PC-9 (cell line): Measurements from ENCODE around the gene SHC1. TPM values are rescaled to one million over a fixed set of nuclear protein-coding genes. Genes with fewer than 3 reads are reported as not detected.
A peak's percentile ranks its signal among the peaks of the same experiment; 100 is the strongest.

Source experiments
- Bru-seq: library from RNA; stranded (reverse); fragments of 400-500 nt; gene quantifications from one replicate; lab custom pipeline; 2021; lab: Mats Ljungman, UMichigan
- BruChase-seq, 2 experiments: library from RNA; stranded (reverse); fragments of 400-500 nt; gene quantifications; one replicate each; lab custom pipeline; 2021; lab: Mats Ljungman, UMichigan
- BruUV-seq: library from RNA; stranded (reverse); fragments of 400-500 nt; replicated peaks from 2 replicates; lab custom pipeline; 2021; lab: Mats Ljungman, UMichigan
- CTCF ChIA-PET: fragments of 300-600 bp; sonication (Branson Sonifier 250); formaldehyde crosslinking; loops from one replicate; lab custom pipeline; 2022; ENCODE audit warnings: antibody characterized with exemption; lab: Charles Lee
- POLR2A ChIA-PET: fragments of 300-600 bp; sonication (Branson Sonifier 250); formaldehyde crosslinking; loops from one replicate; lab custom pipeline; 2022; ENCODE audit warnings: antibody characterized with exemption; ENCODE audit not compliant: unreplicated experiment; lab: Charles Lee
- DNase-seq, 2 experiments: peaks; one replicate each; pipeline versions ENCODE4 v3.0.0 to v3.0.0-alpha.2; 2015 to 2022; ENCODE audit warnings: mixed read lengths in 1 of 2
- H2AFZ ChIP-seq: fragments of 200-600 bp; sonication (generic); 2 replicates; pipeline ENCODE4 v1.8.1; 2017; ENCODE audit warnings: antibody characterized with exemption
- H3F3A ChIP-seq: fragments of 200-600 bp; sonication (generic); 2 replicates; pipeline ENCODE4 v1.8.1; 2017; ENCODE audit warnings: antibody characterized with exemption, mild to moderate bottlenecking, low read depth; ENCODE audit not compliant: insufficient read depth
- H3K27ac ChIP-seq: fragments of 200-600 bp; sonication (generic); 2 replicates; pipeline ENCODE4 v1.6.1; 2016; ENCODE audit warnings: mixed run types
- H3K27me3 ChIP-seq: fragments of 200-600 bp; sonication (generic); 2 replicates; pipeline ENCODE4 v1.6.1; 2016; ENCODE audit warnings: low read depth, mixed run types; ENCODE audit not compliant: insufficient read depth
- H3K36me3 ChIP-seq: fragments of 200-600 bp; sonication (generic); 2 replicates; pipeline ENCODE4 v1.6.1; 2016; ENCODE audit warnings: low read depth, mixed run types
- H3K4me1 ChIP-seq: fragments of 200-600 bp; sonication (generic); replicated peaks from 2 replicates; pipeline ENCODE4 v1.6.1; 2016; ENCODE audit warnings: mixed run types; ENCODE audit not compliant: insufficient read depth
- H3K4me2 ChIP-seq: fragments of 200-600 bp; sonication (generic); 2 replicates; pipeline ENCODE4 v1.6.1; 2017; ENCODE audit warnings: mixed run types
- H3K4me3 ChIP-seq: fragments of 200-600 bp; sonication (generic); 2 replicates; pipeline ENCODE4 v1.6.1; 2016; ENCODE audit warnings: mixed run types
- H3K79me2 ChIP-seq: fragments of 200-600 bp; sonication (generic); 2 replicates; pipeline ENCODE4 v1.6.1; 2017; ENCODE audit warnings: low read depth, mixed run types
- H3K9me2 ChIP-seq: fragments of 200-600 bp; sonication (generic); 2 replicates; pipeline ENCODE4 v1.8.1; 2017; ENCODE audit warnings: mild to moderate bottlenecking; ENCODE audit not compliant: insufficient read depth
- H3K9me3 ChIP-seq: fragments of 200-600 bp; sonication (generic); 2 replicates; pipeline ENCODE4 v1.8.1; 2016; ENCODE audit warnings: low read depth; ENCODE audit not compliant: insufficient read depth
- H4K20me1 ChIP-seq: fragments of 200-600 bp; sonication (generic); 2 replicates; pipeline ENCODE4 v1.8.1; 2017; ENCODE audit not compliant: insufficient read depth
- EZH2 ChIP-seq: fragments of 200-600 bp; sonication (generic); IDR thresholded peaks from 2 replicates; pipeline ENCODE4 v1.8.0; 2017; ENCODE audit warnings: antibody characterized with exemption, low read depth
- intact Hi-C: fragments of 100-400 bp; cut with micrococcal nuclease; formaldehyde crosslinking; loops from one replicate; pipeline ENCODE4 v1.10.0; 2022; ENCODE audit not compliant: unreplicated experiment
- long read RNA-seq: library from polyadenylated mRNA; stranded (forward); transcript quantifications from one replicate; pipeline ENCODE4 v2.0.0, GENCODE V29; 2022
- total RNA-seq: library from RNA; stranded (reverse); gene quantifications from 2 replicates; pipeline ENCODE4 v1.2.3, GENCODE V29; 2021
- TF ChIP-seq, protein P1 (sequence below): fragments of 200-600 bp; sonication (generic); conservative IDR thresholded peaks from 2 replicates; pipeline ENCODE4 v1.6.1; 2017; ENCODE audit warnings: mixed run types, antibody characterized with exemption, mild to moderate bottlenecking, moderate library complexity

Gene SHC1, protein sequence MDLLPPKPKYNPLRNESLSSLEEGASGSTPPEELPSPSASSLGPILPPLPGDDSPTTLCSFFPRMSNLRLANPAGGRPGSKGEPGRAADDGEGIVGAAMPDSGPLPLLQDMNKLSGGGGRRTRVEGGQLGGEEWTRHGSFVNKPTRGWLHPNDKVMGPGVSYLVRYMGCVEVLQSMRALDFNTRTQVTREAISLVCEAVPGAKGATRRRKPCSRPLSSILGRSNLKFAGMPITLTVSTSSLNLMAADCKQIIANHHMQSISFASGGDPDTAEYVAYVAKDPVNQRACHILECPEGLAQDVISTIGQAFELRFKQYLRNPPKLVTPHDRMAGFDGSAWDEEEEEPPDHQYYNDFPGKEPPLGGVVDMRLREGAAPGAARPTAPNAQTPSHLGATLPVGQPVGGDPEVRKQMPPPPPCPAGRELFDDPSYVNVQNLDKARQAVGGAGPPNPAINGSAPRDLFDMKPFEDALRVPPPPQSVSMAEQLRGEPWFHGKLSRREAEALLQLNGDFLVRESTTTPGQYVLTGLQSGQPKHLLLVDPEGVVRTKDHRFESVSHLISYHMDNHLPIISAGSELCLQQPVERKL
- total RNA-seq (162 and 210 TPM in 2 replicates), Bru-seq, nascent RNA (percentile 94 among the genes with signal in this experiment), BruChase-seq, experiment 1, labeled RNA remaining after a 2-hour chase (percentile 95 among the genes with signal in this experiment), BruChase-seq, experiment 2, labeled RNA remaining after a 6-hour chase (percentile 98 among the genes with signal in this experiment)
- long read RNA-seq, transcript SHC1-204 (13 exons, 3,059 nt) = minor isoform, 8 of 166 reads
- long read RNA-seq, transcript SHC1-202 (12 exons, 3,472 nt) = minor isoform, 36 of 166 reads
- long read RNA-seq, transcript SHC1-210 (12 exons, 3,481 nt) = major isoform, 64 of 166 reads
- long read RNA-seq, transcript SHC1-205 (13 exons, 3,062 nt) = minor isoform, 14 of 166 reads
- long read RNA-seq, partial matches to known transcripts = 12 of 166 reads
- long read RNA-seq, other reads (novel, unspliced or antisense) = 32 of 166 reads

DNA sequence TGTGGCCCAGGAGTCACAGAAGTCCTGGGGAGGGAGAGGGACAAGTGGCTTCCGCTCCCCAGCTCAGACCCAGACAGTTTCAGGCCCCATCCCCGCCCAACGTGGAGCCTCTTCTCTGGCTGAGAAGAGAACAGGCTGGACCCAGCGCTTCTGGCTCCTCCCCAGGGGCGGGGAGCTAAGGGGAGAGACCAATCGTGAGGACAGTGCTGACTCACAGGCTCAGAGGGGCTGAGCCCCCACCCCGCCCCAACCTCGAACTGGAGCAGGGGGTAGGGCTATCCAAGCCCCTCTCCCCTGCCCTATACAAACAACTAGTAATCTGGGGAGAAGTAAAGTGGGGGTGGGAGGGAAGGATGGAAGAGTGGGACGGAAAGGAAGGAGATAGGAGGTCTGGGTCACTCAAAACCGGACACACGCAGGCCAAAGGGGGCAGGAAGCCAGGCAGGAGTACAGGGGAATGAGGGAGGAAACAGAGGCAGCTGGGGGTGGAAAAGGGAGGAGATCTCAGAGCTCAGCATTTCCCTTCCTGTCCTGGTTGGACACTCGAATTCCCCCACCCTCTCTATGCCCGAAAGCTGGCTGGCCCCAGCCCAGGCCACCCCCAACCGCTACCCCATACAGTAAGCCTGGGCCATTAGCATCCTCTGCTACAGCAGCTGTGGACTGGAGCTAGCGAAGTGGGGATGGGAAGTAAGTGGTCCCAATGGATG, at the start of gene SHC1:
SHC1 (minus strand) TSS at position 117 of the 710 bp plus-strand sequence. CDS start 221 bp downstream, outside the sequence.
- TF ChIP-seq EZH2 = no peak
- TF ChIP-seq, protein P1, sequence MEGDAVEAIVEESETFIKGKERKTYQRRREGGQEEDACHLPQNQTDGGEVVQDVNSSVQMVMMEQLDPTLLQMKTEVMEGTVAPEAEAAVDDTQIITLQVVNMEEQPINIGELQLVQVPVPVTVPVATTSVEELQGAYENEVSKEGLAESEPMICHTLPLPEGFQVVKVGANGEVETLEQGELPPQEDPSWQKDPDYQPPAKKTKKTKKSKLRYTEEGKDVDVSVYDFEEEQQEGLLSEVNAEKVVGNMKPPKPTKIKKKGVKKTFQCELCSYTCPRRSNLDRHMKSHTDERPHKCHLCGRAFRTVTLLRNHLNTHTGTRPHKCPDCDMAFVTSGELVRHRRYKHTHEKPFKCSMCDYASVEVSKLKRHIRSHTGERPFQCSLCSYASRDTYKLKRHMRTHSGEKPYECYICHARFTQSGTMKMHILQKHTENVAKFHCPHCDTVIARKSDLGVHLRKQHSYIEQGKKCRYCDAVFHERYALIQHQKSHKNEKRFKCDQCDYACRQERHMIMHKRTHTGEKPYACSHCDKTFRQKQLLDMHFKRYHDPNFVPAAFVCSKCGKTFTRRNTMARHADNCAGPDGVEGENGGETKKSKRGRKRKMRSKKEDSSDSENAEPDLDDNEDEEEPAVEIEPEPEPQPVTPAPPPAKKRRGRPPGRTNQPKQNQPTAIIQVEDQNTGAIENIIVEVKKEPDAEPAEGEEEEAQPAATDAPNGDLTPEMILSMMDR = no peak
- BruUV-seq = no TSS peak
- Histone ChIP-seq H3K9me2 (no peaks in the 10 kb centered on the region), H3K27ac (peak within 1 kb of the TSS; percentile 97), H3K4me1 (peaks cover 44% of the 10 kb centered on the region), H3F3A (peaks cover 56% of the 10 kb centered on the region), H3K36me3 (peaks cover 21% of the 10 kb centered on the region; the same call in 1 of the 2 replicates), H3K4me2 (peak within 1 kb of the TSS; percentile 93), H2AFZ (no peak within 1 kb of the TSS), H3K79me2 (peaks cover 50% of the 10 kb centered on the region), H3K9me3 (no peaks in the 10 kb centered on the region), H4K20me1 (no peaks in the 10 kb centered on the region), H3K4me3 (peak within 1 kb of the TSS; percentile 87), H3K27me3 (no peaks in the 10 kb centered on the region)
- DNase-seq = peak; percentile 78 to 91
- ChIA-PET POLR2A (interaction anchor here (0.5 to 1.7 kb wide), 13 partner anchors 10 to 1403 kb away, joined by 3 to 18 read pairs (median 5); partner anchors contain the start of genes ADAM15, PBXIP1, PYGO2 and ZBTB7B), CTCF (interaction anchor here (0.6 to 2.0 kb wide), 7 partner anchors 9 to 203 kb away, joined by 3 to 17 read pairs (median 4); partner anchors contain the start of genes ADAM15 and PYGO2)
- intact Hi-C loops = loop anchor here (2.0 to 5.0 kb wide), 3 partner anchors 46 to 352 kb away; partner anchors contain the start of genes RUSC1 and SLC50A1

DNA sequence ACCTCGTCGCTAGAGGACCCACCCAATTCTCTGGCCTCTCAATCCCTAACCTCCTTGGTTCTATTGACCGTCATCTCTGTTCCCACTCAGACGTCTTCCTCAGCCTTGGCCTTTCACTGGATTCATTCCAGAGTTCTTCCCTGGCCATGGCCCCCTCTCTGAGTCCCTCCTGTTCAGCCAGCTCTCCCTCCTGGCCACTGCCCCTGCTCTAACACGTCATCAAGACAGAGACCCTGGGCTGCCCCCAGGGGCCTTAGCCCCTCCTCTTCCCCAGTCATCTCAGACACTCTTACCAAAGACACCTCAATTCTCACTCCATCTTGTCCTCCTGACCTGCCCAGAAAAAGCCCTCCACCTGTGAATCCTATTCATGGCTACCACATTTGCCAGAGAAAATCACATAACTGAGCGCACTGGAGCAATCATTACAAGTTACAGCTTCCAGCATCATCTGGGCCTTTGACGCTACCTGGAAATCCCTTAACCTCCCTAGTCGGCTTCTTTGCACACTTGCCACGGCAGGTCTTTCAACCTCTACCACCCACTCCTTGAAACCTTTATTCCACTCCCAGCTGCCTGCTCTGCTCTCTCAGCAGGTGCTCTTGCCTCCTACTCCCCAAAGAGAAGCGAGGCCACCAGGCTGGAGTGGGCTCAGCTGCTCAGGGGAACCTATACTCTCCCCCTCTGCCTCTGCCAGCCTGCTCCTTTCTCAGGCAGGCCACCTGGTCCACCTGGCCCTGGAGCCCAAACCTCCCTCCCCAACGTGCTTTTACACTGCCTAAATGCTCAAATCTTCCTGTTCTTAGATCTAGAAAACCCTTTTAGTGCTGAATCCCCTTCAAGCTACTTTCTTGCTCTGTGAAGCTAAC, 49.1 kb upstream of the SHC1 start:
- Histone ChIP-seq H2AFZ (no peak overlapping the region), H3K27ac (no peak overlapping the region), H3K4me2 (peak overlapping the region; percentile 13; the same call in 1 of the 2 replicates), H3K36me3 (no peaks in the 10 kb centered on the region), H3F3A (peaks cover 26% of the 10 kb centered on the region), H3K79me2 (no peaks in the 10 kb centered on the region), H3K27me3 (no peaks in the 10 kb centered on the region), H3K9me2 (no peaks in the 10 kb centered on the region), H3K4me1 (peaks cover 45% of the 10 kb centered on the region), H3K4me3 (no peak overlapping the region), H3K9me3 (no peaks in the 10 kb centered on the region), H4K20me1 (no peaks in the 10 kb centered on the region)
- DNase-seq = no peak
- POLR2A ChIA-PET = interaction anchor here (1.0 kb wide), 1 partner anchor 49 kb away, joined by 3 read pairs; the partner anchor contains the start of gene SHC1
- intact Hi-C loops = no loop called here
- no TSS peak for BruUV-seq
- CTCF ChIA-PET = no interaction called here
- TF ChIP-seq, protein P1 = no peak
